IPS-18c (cell line): ENCODE measurements around the gene ARID5B.

Experiments
- H3K4me3 ChIP-seq: 2 replicates; pipeline ENCODE4 v1.7.0; 2013; ENCODE audit warnings: low read depth, mild to moderate bottlenecking, low read length, moderate library complexity; ENCODE audit not compliant: insufficient read depth
- H3K9me3 ChIP-seq: one replicate; pipeline ENCODE4 v1.6.1; 2013; ENCODE audit warnings: mild to moderate bottlenecking, low read length, moderate library complexity; ENCODE audit not compliant: control insufficient read depth, insufficient read depth

Gene ARID5B

DNA sequence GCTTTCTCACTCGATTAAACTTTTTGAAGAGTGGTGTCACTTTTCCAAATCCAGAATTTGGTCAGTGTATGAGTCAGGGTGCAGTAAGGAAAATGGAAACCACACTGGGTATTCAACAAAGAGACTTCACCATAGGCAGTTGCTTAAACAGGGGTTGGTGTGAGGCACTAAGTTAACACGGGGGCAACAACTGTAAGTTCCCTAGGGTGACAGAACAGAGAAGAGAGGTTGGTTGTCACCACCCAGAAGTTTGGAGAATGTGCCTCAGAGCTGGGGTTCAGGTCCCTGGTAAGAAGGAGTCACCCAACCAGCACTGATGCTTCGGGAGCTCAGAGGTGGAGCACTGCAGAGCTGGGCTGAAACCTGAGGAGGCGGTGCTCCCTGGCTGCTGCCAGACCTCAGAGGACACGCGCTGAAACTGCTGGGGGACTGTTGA lies 170.4 kb downstream of the ARID5B start:
- H3K4me3 ChIP-seq = no peak overlapping the region
- H3K9me3 ChIP-seq = no peaks in the 10 kb centered on the region

DNA sequence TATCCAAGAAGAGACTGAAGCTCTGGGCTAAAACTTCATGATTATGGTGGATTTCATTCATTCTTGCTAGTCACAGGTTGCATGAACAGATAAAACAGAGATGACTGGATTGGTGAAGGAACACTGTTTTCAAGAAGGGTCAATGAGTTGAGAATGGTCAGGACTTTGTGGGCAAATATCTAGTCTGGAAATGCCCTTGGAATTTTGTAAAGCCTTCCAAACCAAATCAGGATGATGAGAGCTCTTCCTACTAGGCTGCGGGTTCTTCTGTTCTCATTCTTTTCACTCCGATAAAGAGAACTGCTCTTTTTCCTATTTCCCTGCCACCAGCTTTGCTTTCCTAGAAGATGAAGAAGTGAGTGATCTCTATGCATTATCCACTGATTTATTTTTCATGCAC lies 171.4 kb downstream of the ARID5B start:
- Histone ChIP-seq H3K4me3 (no peak overlapping the region), H3K9me3 (no peaks in the 10 kb centered on the region)

DNA sequence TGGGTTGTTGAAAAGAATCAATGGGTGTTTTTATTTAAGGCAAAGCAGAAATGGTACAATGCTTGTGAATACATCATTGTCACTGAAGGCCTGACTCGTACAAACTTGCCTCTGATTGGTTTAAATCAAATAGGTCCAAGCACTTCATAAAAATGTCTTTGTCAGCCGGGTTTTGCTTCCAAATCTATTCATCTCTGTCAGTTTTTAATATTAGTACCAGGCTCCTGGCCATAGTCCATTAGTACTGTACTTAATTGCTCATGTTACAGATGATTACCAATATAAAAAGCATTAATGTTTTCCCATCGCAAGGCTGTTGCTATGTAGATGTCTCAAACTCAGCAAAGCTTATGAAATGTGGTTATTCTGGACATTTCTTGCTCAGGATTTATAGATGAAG lies 171.9 kb downstream of the ARID5B start:
- no peak overlapping the region for H3K4me3 ChIP-seq
- no peaks in the 10 kb centered on the region for H3K9me3 ChIP-seq

DNA sequence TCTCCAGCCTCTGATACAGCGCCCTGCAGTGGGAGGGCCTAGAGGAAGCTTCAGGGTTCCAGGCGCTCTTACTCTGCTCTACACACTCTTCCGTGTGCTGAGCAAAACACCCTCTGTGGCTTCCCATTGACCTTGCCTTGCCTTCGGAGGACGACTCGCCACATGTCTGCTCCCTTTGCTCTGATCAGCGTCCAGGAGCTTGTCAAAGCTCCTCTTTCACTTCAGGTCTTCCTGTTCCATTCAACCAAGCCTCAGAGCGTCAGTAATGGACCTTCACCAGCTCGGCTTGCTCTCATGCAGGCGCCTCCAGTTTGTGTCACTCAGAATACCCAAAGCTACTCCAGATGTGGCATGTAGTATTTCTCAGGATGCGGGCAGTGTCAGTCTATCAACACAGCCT lies 173.9 kb downstream of the ARID5B start:
- Histone ChIP-seq H3K9me3 (no peaks in the 10 kb centered on the region), H3K4me3 (no peak overlapping the region)

DNA sequence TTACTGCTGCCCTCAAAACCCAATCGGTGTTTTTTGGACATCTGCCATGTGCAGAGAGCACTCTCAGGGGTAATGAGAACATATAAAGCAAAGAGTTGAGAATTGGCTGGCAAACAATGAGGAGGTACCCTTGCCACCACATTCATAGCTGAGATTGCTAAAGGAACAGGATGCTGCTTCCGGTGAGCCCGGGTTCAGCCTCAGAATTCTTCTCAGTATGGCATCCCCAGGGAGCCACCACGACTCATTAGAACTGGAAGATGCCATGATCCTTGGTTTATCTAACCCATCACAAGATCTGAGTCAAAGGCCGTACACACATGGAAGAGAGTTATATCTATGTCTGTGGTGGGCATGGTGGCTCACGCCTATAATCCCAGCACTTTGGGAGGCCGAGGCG lies 174.4 kb downstream of the ARID5B start:
- Histone ChIP-seq H3K9me3 (no peaks in the 10 kb centered on the region), H3K4me3 (no peak overlapping the region)

DNA sequence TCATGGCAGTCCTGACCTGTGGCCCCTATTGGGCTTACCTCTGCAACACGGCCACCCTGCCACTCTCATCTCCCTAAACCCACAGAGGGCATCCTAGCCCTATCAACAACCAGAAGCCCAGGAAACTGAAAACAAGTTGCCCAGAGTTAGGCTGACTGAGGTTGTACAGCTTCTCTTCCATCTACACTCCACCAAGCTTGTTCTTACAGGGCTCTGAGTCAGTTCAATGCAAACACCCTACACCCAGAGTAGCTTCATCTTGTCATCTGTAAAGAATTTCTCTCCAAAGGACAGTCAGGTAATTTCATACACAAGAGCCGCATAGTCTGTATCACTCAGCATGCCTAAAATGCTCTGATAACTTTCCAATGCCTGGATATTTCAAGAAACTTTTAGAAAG lies 175.4 kb downstream of the ARID5B start:
- H3K9me3 ChIP-seq = no peaks in the 10 kb centered on the region

DNA sequence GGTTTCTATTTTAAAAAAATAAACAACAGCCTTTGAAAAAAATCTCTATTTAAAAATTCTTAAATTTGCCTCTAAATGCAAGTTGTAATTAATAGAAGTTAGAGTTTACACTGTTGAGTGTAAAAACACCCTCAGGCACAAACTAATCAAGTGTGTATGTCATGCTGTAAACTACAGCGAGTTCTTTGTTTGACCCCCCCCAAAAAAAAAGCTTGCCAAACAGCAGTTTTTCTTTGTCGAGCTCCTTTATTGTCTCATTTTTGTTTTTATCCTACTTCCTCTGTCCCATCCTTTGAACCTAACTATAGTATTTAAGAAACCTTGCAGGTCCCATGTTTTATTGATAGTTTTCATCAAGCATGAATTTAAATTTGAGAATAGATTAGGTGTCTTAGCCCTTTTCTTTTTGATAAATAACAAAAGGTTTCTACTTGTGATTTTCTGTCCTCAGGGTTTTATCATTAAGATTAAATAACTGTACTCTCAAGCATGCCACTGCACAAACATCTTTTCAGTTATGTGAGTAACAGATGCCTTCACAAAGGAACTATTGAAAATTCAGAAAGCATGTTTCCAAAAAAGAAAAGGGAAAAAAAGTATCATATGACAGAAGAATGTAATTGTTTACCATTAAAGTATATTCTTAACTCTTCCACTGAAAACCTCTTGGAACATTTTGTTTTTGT lies 176.0 kb downstream of the ARID5B start:
- H3K4me3 ChIP-seq = no peak overlapping the region

More for the DNA sequence above, 175.4 kb downstream of the ARID5B start:
- H3K4me3 ChIP-seq = no peak overlapping the region

DNA sequence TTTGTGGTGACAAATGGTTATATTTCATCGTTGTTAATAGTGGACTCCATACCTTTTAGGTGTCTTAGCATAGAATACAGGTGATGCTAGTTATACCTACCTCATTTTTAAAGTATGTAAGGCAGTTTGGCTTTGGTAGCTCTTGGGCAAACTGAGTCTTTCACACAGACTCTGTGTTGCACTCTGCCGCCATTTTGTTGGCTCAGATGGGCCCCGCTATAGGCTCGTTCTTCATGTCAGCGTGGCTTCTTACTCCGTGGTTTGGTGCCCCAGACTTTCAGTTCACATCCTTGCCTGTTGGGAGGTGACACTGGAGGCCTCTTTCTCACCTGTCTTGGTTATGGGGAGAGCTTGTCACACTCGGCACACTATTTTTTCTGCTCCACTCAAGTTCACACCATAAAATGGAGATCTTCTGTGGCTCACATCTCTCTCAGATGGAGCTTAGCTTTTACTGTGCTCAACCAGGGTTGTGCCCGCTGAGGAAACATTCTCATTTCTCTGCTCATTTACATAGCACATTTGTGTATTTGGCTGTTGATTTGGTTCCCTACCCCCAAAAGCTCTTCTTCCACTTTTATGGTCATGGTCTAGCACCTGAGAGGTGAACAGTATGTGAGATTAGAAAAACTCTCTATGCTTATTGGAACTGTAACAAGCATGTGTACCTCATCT lies 178.5 kb downstream of the ARID5B start:
- Histone ChIP-seq H3K9me3 (no peaks in the 10 kb centered on the region), H3K4me3 (no peak overlapping the region)

More for the DNA sequence above, 176.0 kb downstream of the ARID5B start:
- H3K9me3 ChIP-seq = no peaks in the 10 kb centered on the region

DNA sequence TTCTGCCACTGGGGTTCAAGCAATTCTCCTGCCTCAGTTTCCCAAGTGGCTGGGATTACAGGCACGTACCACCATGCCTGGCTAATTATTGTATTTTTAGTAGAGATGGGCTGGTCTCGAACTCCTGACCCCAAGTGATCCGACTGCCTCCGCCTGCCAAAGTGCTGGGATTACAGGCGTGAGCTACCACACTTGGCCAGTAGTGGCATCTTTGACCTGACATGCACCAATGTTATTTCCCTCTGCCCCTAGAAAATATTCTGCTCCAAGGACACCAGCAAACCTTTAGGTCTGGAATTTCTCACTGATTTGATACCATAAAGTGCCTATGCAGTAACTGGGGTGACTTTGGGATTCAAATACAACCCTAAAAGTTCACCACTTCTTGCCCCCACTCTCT lies 179.4 kb downstream of the ARID5B start:
- Histone ChIP-seq H3K9me3 (no peaks in the 10 kb centered on the region), H3K4me3 (no peak overlapping the region)

DNA sequence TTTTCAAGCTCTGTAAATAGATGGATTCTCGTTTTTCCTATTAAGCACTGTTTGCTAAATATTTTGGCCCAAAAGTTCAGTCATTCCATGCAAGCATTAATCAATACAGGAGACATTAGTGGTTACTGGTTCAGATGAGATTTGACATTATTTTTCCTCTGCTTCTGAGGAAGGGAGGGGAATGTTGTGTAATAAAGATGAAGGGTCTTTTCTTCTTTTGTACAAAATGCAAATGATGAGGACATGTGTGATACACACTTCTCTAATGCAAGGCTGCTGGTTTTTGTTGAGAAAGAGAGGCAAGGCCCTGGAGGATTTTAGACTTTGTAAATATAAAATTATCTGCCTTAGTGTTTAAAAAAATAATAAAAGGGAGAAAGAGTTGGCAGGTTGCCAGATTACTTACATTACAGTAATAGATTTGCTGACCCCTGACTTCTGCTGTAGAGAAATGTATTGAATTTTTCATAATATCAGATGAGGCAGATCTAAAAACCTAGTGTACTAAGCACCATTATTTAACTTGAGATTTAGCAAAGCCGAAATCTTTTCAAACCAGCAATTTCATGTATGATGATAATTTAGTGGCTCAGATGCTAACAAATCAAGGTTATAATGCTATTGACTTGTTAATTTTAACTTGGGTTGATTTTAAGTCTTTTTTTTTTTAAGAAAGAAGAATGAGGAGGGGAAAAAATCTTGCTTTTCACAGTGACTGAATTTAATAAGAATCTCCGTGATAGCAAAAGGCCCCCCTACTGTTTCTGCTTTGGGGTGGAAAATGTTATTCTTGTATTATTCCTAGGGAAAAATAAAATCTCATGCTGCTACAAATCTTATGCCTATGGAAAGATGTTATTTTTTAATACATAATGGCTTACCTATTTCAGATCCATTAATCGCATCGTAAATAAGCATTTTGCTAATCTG lies 180.1 kb downstream of the ARID5B start:
- no peaks in the 10 kb centered on the region for H3K9me3 ChIP-seq
- H3K4me3 ChIP-seq = no peak overlapping the region

DNA sequence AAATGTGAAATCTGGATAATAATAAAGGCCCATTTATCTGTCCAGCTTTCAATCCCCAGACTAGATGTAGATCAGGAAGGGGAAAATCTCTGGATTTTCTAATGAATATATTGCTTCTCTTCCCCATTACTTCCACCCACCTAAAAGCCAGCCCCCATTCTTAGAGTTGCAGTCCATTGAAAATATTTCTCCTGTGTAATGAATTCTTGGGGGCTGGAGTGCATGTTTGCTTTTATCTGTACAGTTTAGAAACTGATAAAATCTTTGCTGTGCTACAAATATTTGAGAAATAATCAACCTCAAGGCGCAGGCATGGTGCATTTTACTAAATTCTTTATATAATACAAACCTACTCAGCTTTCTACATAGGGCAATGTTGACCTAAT lies 180.8 kb downstream of the ARID5B start:
- no peaks in the 10 kb centered on the region for H3K9me3 ChIP-seq
- no peak overlapping the region for H3K4me3 ChIP-seq

DNA sequence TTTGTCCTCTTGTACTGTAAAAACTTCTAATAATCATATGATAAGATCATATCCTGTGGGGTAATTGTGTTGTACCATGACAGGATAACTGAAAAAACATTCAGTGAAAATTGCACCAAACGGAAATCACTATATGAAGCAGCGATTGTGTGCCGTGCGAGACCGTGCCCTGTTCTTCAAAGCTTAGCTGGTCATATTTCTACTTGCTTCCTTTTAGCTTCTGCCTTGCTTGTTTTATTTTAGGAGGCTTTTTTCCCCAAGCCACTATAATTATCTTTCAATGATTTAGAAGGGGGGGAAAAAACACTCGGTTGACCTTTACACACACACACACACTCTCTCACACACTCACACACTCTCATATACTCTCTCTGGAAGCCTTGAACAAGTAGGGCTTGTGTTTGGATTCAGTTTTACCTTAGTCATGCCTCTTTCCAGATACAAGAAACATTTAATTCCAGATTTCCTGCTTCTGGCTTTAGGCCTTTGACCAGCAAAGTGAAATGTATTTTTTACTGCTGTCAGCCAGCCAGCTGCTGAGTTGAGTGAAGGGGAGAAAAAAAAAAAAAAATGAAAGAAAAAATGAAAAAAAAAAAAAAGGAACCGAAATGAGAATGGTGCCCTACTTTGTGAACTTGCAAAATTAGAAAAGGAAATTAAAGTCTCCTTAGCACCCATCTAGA lies 181.4 kb downstream of the ARID5B start:
- H3K9me3 ChIP-seq = no peaks in the 10 kb centered on the region
- no peak overlapping the region for H3K4me3 ChIP-seq

DNA sequence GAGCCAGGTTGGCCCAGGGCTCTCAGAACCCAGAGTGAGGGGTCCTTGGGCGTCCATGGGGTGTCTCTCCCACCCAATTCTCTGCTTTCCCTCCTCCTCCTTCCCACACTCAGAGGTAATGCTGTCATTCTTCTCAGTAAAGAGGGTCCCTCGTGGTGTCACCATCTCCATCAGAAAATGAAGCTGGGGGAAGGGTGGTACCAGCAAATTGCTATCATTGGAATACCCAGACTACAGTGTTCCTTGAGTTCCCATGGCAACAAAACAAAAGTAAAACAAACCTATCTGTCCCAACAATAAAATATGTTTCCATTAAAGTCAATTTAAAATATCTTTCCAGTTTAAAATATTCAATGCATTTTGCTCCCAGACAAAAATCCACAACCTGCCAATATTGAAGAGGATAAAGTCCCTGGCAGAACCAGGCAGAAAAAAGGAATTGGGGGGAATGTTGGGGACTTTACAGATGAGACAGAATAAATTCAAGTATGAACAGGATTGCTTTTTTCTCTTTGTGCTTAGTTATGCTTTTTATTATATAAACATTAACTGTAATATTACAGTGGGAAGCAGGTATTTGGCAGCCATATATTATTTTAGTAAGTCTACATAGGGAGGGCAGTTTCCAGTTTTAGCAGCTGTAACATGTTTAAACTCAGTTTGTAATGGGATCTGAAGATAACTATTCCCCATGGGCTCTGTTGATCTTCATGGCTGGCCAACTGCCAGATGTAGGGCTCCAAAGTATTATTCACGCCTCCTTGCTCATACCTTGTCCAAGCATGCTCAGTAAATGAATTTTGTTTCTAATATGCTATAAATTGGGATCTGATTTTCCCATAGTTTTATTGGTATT lies 182.1 kb downstream of the ARID5B start:
- H3K4me3 ChIP-seq = no peak overlapping the region

DNA sequence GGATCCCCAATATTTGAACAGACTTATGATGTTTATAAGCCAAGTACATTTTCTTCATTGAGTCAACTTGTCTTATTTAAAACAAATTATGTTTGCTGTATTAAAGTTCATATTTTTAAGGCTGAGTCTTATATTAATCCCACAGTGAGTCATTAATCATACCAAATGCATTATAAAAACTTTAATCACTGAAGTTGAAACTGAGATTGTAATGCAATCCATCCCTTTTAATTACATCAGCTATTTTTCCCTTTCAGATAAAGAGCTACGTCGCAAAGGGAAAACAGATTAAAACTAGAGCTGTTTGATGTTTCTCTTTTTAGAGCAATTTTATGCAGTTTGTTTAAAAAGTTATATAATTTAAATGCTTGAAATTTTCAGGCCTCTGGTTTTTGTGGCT lies 183.0 kb downstream of the ARID5B start:
- Histone ChIP-seq H3K4me3 (no peak overlapping the region), H3K9me3 (no peaks in the 10 kb centered on the region)

More for the DNA sequence above, 182.1 kb downstream of the ARID5B start:
- no peaks in the 10 kb centered on the region for H3K9me3 ChIP-seq

DNA sequence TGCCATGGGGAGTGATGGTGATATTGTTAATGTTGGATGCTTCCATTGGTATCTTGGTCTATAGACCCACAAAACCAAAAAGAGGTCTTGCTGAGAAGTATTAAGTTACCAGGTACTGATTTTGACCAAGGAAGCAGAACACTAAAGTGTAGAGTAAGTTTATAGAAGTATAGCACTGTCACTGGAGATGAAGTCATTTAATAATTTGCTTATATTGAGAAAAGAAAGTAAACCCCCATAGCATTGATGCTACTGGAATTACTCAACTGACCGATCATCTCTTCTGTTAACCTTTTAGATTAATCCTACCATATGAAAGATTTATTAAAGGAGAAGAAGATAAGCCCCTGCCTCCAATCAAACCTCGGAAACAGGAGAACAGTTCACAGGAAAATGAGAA lies 183.9 kb downstream of the ARID5B start:
- Histone ChIP-seq H3K9me3 (no peaks in the 10 kb centered on the region), H3K4me3 (no peak overlapping the region)

DNA sequence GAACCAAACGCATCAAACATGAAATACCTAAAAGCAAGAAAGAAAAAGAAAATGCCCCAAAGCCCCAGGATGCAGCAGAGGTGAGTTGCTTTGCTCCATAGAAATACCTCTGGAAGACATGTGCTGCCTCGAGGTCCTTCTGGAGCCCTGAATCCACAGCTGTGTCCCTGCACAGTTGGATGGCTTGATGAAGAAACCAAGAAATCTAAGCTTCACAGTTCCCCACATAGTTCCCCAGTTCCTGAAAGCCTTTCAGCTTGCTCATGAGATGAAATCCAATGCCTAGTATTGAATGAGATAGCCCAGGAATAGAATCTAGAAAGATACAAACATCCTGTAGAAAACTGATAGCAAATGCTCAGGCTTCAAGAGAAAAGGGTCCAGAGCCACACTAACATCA lies 184.3 kb downstream of the ARID5B start:
- Histone ChIP-seq H3K4me3 (no peak overlapping the region), H3K9me3 (no peaks in the 10 kb centered on the region)
